ENCODE measurements around the gene VARS2.
"Not testable (repeated sequence)": the region's sequence is repeated elsewhere in the genome, so short reads cannot be mapped to it uniquely, and the experiment has no call there.

DNA sequence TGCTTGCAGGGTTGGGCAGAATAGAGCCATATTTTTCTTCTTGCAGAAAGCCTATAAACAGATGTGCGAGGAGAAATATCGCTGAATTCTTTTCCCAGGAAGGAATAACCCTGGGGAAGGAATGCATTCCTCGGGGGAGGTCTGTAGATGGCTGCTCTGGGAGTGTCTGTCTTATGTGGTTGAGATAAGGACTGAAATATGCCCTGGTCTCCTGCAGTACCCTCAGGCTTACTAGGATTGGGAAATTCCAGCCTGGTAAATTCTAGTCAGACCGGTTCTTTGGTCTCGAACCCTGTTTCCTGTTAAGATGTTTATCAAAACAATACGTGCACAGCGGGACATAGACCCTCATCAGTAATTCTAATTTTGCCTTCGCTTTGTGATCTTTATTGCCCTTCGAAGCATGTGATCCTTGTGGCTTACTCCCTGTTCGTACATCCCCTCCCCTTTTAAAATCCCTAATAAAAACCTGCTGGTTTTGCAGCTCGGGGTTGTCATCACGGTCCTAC lies 44.7 kb upstream of the VARS2 start:
- TF ChIP-seq, protein P1, sequence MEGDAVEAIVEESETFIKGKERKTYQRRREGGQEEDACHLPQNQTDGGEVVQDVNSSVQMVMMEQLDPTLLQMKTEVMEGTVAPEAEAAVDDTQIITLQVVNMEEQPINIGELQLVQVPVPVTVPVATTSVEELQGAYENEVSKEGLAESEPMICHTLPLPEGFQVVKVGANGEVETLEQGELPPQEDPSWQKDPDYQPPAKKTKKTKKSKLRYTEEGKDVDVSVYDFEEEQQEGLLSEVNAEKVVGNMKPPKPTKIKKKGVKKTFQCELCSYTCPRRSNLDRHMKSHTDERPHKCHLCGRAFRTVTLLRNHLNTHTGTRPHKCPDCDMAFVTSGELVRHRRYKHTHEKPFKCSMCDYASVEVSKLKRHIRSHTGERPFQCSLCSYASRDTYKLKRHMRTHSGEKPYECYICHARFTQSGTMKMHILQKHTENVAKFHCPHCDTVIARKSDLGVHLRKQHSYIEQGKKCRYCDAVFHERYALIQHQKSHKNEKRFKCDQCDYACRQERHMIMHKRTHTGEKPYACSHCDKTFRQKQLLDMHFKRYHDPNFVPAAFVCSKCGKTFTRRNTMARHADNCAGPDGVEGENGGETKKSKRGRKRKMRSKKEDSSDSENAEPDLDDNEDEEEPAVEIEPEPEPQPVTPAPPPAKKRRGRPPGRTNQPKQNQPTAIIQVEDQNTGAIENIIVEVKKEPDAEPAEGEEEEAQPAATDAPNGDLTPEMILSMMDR (IDR thresholded peaks at IDR 0.05): not testable (repeated sequence)
- not testable (repeated sequence) for TF ChIP-seq POLR2A (IDR thresholded peaks at IDR 0.05)
